ENCODE results near the gene ASB18.

- no peak for TF ChIP-seq CTCF (IDR thresholded peaks at IDR 0.05)
- TF ChIP-seq POLR2A (IDR thresholded peaks at IDR 0.05) = no peak
Measured at GRCh38 chr2:236165842-236166795, 98.1 kb downstream of the ASB18 start.

Measured in uterus (tissue), 2 donors.